HG02763 (cell line): ENCODE results near the gene GPR18.
A peak's percentile ranks its signal among the peaks of the same experiment; 100 is the strongest.
"Not testable (repeated sequence)": the region's sequence is repeated elsewhere in the genome, so short reads cannot be mapped to it uniquely, and the experiment has no call there.

Source experiments
- ATAC-seq: cut with Tn5 transposase; IDR thresholded peaks from one replicate; pipeline ENCODE4 v1.9.1; 2021; ENCODE audit warnings: mild to moderate bottlenecking, moderate library complexity; ENCODE audit not compliant: unreplicated experiment

Gene GPR18

GRCh38 chr13:99268822-99269221 lies 10.6 kb upstream of the GPR18 start:
- no peak for ATAC-seq

GRCh38 chr13:99267927-99268326 lies 9.7 kb upstream of the GPR18 start:
- no peak for ATAC-seq

- ATAC-seq, result no peak
These were observed 8.6 kb upstream of the GPR18 start for GRCh38 chr13:99266827-99267226.

- ATAC-seq, result no peak
These were observed 7.7 kb upstream of the GPR18 start for GRCh38 chr13:99265821-99266426.

- no peak for ATAC-seq
These were observed 7.1 kb upstream of the GPR18 start for GRCh38 chr13:99265162-99265800.

GRCh38 chr13:99264051-99264450 lies 5.9 kb upstream of the GPR18 start:
- ATAC-seq, result no peak

- ATAC-seq, result no peak
These were observed 5.1 kb upstream of the GPR18 start for GRCh38 chr13:99263126-99263785.

GRCh38 chr13:99261059-99261458 lies 2.9 kb upstream of the GPR18 start:
- ATAC-seq, result no peak

GRCh38 chr13:99260216-99260615 lies 2.0 kb upstream of the GPR18 start:
- ATAC-seq, result no peak

- peak; percentile 56 for ATAC-seq
These were observed 767 bp upstream of the GPR18 start for GRCh38 chr13:99258946-99259345.

- ATAC-seq, result no peak
These were observed 888 bp downstream of the GPR18 start for GRCh38 chr13:99257291-99257690.

- ATAC-seq, result no peak
These were observed 1.5 kb downstream of the GPR18 start for GRCh38 chr13:99256709-99257108.

GRCh38 chr13:99256283-99256682 lies 1.9 kb downstream of the GPR18 start:
- ATAC-seq, result no peak

- ATAC-seq, result no peak
These were observed 2.9 kb downstream of the GPR18 start for GRCh38 chr13:99255271-99255670.

GRCh38 chr13:99254830-99255229 lies 3.3 kb downstream of the GPR18 start:
- no peak for ATAC-seq

- no peak for ATAC-seq
These were observed 6.3 kb downstream of the GPR18 start for GRCh38 chr13:99251921-99252320.

GRCh38 chr13:99250982-99251825 lies 7.0 kb downstream of the GPR18 start:
- no peak for ATAC-seq

- ATAC-seq, result not testable (repeated sequence)
These were observed 8.6 kb downstream of the GPR18 start for GRCh38 chr13:99249606-99250005.

- not testable (repeated sequence) for ATAC-seq
These were observed 9.0 kb downstream of the GPR18 start for GRCh38 chr13:99249178-99249577.

GRCh38 chr13:99246100-99246499 lies 12.1 kb downstream of the GPR18 start:
- ATAC-seq, result no peak

- peak; percentile 61 for ATAC-seq
These were observed 20.1 kb downstream of the GPR18 start for GRCh38 chr13:99237981-99238662.
